ENCODE results near the gene KLHL22.
"Not testable (repeated sequence)": the region's sequence is repeated elsewhere in the genome, so short reads cannot be mapped to it uniquely, and the experiment has no call there.

The KLHL22 gene

GRCh38 chr22:20420157-20420842, 75.3 kb downstream of the KLHL22 start:
- DNase-seq (ENCODE audit: low spot score), result no peak

DNA sequence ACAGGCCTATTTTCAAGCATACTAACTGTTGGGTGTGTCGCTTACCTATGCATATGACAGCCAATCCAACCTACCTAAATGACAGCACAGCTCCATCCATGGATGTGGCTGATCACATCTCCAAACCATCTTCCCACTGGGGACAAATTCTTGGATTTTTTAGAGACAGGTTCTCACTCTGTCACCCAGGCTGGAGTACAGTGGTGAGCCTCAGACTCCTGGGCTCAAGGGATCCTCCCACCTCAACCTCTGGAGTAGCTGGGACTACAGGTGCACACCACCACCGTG, 76.0 kb downstream of the KLHL22 start:
- DNase-seq (ENCODE audit: low spot score), result no peak

GRCh38 chr22:20418211-20418788, 77.3 kb downstream of the KLHL22 start:
- DNase-seq (ENCODE audit: low spot score), result peak; percentile 82

DNA sequence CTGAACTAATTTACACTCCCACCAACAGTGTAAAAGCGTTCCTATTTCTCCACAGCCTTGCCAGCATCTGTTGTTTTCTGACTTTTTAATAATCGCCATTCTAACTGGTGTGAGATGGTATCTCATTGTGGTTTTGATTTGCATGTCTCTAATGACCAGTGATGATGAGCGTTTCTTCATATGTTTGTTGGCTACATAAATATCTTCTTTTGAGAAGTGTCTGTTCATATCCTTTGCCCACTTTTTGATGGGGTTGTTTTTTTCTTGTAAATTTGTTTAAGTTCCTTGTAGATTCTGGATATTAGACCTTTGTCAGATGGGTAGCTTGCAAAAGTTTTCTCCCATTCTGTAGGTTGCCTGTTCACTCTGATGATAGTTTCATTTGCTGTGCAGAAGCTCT, 79.9 kb downstream of the KLHL22 start:
- not testable (repeated sequence) for DNase-seq (ENCODE audit: low spot score)

GRCh38 chr22:20415241-20415640, 80.4 kb downstream of the KLHL22 start:
- DNase-seq (ENCODE audit: low spot score), result not testable (repeated sequence)

- DNase-seq (ENCODE audit: low spot score), result no peak
Measured at GRCh38 chr22:20414450-20414849, 81.1 kb downstream of the KLHL22 start.

DNA sequence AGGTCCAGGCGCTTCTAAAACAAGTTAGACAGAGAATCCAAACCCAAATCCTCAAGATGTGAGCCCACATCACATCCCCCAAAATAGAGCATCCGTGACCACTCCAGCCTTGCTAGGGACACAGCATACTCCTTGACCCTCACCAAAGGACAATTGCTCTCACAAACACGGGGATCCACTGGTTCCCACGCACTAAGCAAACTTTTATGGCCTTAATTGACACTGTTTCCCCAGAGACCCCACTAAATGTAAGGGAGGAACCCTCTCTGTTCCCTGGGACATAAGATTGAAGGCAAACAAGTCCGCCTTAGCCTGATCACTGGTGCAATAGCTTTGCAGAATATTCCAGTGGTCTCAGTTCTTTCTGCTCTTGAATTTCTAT, 81.5 kb downstream of the KLHL22 start:
- no peak for DNase-seq (ENCODE audit: low spot score)

DNA sequence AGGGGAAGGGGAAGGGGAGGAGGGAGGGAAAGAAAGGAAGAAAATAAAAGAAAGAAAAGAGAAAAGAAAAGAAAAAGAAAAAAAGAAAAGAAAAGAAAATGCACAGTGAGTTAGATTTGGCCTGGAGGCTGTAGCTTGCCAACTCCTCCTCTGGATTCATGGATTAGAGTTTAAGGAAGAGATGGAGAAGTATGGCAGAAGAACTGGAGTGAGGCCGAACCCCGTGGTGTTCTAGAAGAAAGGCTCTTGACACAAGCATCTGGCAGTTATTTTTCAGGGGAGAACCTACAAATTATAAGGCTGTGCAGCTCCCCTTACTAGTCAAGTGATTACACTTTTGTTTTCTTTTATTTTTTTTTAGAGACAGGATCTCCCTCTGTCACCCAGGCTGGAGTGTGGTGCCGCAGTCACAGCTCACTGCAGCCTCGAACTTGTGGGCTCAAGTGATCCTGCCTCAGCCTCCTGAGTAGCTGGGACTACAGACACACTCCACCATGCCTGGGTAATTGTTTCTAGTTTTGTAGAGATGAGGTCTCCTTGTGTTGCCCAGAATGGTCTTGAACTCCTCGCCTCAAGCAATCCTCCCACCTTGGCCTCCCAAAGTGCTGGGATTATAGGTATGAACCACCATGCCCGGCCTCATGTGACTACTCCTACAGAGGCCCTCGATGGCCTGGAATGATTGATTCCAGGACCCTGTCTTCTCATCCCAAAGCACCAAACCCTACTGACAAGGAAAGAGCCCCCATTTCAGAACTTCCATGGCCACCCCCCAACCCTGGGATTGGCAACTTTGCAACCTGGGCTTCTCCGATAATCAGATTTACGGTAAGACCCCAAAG, 82.2 kb downstream of the KLHL22 start:
- DNase-seq (ENCODE audit: low spot score), result no peak

DNA sequence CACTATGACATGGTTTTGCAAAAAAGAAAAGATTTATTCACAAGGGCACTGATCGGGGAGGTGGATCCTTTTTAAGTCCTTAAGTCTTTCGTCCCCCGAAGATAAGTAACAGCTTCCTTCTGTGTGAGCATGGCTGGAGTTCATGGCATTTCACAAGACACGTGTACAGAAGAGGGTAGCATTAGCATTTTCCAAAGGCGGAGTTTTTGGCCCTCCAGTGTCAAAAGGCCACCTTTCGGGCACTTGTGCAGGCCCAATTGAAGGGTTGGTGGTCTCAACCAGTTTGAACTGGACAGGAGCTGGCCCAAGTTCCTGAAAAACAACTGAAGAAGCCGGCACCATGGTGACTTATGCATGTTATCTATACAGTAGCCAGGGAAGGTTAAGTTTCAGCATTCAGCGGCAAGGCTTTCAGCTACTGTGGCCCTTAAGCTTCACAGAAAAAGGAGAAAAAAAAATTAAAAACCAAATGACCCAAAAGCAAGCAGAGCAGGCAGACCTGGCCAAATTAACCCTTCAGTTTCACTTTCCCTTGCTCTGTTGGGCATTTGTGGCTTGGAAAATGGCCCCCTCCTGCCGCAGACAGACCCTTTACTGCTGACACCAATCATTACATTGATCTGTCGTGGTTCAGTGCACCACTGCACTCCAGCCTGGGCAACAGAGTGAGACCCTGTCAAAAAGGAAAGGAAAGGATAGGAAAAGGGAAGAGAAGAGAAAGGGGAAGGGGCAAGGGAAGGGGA, 83.0 kb downstream of the KLHL22 start:
- DNase-seq (ENCODE audit: low spot score), result no peak

GRCh38 chr22:20409385-20409784, 86.2 kb downstream of the KLHL22 start:
- not testable (repeated sequence) for DNase-seq (ENCODE audit: low spot score)

DNA sequence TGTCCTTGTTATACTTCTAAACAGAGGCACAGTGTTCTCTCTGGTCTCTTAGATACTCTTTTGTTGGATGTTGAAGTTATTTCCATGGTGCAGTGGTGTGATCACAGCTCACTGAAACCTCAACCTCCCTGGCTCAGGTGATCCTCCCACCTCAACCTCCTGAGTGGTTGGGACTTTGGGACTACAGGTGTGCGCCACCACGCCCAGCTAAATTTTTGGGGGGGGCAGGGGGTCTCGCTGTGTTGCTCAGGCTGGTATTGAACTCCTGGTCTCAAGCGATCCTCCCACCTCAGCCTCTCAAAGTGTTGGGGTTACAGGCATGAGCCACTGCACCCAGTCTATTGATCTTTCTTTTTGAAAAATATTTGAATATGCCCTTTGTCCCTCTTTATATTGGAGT, 86.7 kb downstream of the KLHL22 start:
- no peak for DNase-seq (ENCODE audit: low spot score)

GRCh38 chr22:20407829-20408228, 87.8 kb downstream of the KLHL22 start:
- no peak for DNase-seq (ENCODE audit: low spot score)

- no peak for DNase-seq (ENCODE audit: low spot score)
Measured at GRCh38 chr22:20406686-20407408, 88.7 kb downstream of the KLHL22 start.

DNA sequence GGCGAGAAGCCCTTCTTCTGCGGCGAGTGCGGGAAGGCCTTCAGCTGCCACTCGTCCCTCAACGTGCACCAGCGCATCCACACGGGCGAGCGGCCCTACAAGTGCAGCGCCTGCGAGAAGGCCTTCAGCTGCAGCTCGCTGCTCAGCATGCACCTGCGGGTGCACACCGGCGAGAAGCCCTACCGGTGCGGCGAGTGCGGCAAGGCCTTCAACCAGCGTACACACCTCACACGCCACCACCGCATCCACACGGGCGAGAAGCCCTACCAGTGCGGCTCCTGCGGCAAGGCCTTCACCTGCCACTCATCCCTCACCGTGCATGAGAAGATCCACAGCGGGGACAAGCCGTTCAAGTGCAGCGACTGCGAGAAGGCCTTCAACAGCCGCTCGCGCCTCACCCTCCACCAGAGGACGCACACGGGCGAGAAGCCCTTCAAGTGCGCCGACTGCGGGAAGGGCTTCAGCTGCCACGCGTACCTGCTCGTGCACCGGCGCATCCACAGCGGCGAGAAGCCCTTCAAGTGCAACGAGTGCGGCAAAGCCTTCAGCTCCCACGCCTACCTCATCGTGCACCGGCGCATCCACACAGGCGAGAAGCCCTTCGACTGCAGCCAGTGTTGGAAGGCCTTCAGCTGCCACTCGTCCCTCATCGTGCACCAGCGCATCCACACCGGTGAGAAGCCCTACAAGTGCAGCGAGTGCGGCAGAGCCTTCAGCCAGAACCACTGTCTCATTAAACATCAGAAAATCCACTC, 89.5 kb downstream of the KLHL22 start:
- DNase-seq (ENCODE audit: low spot score), result no peak

DNA sequence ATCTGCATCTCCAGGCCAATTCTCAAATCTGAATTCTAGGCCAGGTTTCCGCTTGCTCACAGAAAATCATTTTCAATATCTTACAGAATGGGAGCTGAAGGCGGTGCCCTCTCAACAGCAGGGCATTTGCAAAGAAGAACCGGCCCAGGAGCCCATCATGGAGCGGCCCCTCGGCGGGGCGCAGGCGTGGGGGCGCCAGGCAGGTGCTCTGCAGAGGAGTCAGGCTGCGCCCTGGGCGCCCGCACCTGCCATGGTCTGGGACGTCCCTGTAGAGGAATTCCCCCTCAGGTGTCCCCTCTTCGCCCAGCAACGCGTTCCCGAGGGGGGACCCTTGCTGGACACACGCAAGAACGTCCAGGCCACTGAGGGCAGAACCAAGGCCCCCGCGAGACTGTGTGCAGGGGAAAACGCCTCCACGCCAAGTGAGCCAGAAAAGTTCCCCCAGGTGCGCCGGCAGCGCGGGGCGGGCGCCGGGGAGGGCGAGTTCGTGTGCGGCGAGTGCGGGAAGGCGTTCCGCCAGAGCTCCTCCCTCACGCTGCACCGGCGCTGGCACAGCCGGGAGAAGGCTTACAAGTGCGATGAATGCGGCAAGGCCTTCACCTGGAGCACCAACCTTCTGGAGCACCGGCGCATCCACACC, 90.2 kb downstream of the KLHL22 start:
- no peak for DNase-seq (ENCODE audit: low spot score)

DNA sequence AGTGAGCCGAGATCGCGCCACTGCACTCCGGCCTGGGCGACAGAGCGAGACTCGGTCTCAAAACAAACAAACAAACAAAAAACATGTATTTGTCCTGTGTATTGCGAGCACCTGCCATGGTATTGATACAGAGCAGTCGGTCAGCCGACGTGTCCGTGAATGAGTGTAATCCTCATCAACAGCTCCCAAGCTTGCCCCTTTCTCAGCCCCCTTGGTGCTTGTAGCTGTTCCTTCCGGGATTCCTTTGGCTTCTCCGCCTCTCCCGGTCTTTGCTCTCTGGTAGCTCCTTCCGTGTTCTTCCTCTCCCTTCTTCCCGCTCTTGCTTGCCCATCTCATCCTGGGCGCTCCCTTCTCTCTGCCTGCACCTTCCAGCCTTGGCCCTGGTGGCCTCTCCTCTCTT, 90.7 kb downstream of the KLHL22 start:
- DNase-seq (ENCODE audit: low spot score), result no peak

- no peak for DNase-seq (ENCODE audit: low spot score)
Measured at GRCh38 chr22:20403779-20404140, 91.8 kb downstream of the KLHL22 start.

DNA sequence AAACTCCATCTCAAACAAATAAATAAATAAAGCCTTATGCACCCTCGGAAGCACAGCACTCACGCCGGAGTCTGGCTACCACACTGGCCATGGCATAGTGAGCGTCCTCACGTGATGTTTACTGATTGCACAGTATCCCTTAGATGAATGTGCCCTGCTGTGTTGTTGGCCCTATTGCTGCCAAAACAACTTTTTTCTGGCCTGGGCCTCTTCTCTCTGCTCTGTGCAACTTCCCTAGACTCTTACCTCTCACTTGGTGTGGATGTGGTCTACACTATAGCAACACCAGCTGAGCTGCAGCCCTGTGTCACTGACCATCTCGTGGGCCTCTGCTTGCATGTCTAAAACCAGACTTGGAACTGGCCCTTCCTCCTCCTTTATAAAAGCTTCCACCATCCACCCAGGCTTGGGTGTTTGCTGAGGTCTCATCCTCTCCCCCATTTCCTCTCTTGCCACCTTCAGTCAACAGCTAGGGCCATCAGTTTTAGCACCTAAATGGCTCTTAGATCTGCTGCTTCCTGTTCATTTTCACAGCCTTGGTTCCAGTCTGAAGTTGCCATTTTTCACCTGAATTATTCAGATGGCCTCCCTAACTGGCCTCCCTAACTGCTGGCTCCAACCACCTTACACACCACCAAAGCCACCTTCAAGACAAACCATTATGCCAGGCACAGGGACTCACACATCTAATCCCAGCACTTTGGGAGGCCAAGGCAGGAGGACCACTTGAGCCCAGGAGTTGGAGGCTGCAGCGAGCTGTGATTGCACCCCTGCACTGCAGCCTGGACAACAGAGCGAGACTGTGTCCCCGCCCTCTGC, 92.4 kb downstream of the KLHL22 start:
- no peak for DNase-seq (ENCODE audit: low spot score)

GRCh38 chr22:20401376-20402014, 94.1 kb downstream of the KLHL22 start:
- DNase-seq (ENCODE audit: low spot score), result no peak

Measured in COLO829 (cell line).